IPS-15b (cell line): ENCODE measurements around the gene NCKAP5.

Experiments
- H3K27me3 ChIP-seq: one replicate; pipeline ENCODE4 v1.6.1; 2013; ENCODE audit warnings: low read length; ENCODE audit not compliant: control insufficient read depth, insufficient read depth
- H3K36me3 ChIP-seq: one replicate; pipeline ENCODE4 v1.6.1; 2013; ENCODE audit warnings: low read length; ENCODE audit not compliant: control insufficient read depth, insufficient read depth
- H3K4me1 ChIP-seq: one replicate; pipeline ENCODE4 v1.6.1; 2013; ENCODE audit warnings: mild to moderate bottlenecking, low read length; ENCODE audit not compliant: control insufficient read depth, insufficient read depth
- H3K4me3 ChIP-seq: one replicate; pipeline ENCODE4 v1.5.1; 2013; ENCODE audit warnings: low read depth, low read length
- H3K9ac ChIP-seq: one replicate; pipeline ENCODE4 v1.6.1; 2013; ENCODE audit warnings: low read depth, mild to moderate bottlenecking, low read length
- H3K9me3 ChIP-seq: one replicate; pipeline ENCODE4 v1.6.1; 2013; ENCODE audit warnings: mild to moderate bottlenecking, low read length; ENCODE audit not compliant: control insufficient read depth, insufficient read depth

The NCKAP5 gene

DNA sequence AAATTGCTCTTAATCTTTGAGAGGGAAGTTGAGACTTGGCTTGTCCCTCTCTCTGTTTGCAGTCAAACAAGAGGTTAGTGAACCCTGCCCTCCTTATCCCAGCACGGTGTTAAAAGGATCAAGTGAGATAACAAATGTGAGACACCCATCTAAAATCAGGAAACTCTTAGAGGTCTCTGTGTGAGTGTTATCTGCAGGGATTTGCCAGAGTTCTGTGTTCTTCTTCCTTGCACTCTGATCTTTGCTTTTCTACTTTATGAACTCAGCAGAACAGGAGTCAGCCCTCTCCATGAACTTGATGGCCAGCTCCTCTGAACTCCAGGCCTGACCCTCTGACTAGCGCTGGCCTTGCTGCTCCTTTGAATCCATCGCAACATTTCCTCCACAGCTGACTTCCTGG is 123.8 kb downstream of the NCKAP5 start:
- H3K36me3 ChIP-seq: no peaks in the 10 kb centered on the region

GRCh38 chr2:133442393-133442792 is 125.9 kb downstream of the NCKAP5 start:
- Histone ChIP-seq H3K36me3 (no peaks in the 10 kb centered on the region), H3K4me1 (no peaks in the 10 kb centered on the region), H3K9ac (no peak overlapping the region), H3K27me3 (no peaks in the 10 kb centered on the region), H3K4me3 (no peak overlapping the region), H3K9me3 (no peaks in the 10 kb centered on the region)

More for the DNA sequence above, 123.8 kb downstream of the NCKAP5 start:
- Histone ChIP-seq H3K4me3 (no peak overlapping the region), H3K9me3 (no peaks in the 10 kb centered on the region), H3K4me1 (no peaks in the 10 kb centered on the region), H3K27me3 (no peaks in the 10 kb centered on the region), H3K9ac (no peak overlapping the region)

- Histone ChIP-seq H3K4me1 (no peaks in the 10 kb centered on the region), H3K9ac (no peak overlapping the region), H3K4me3 (no peak overlapping the region), H3K36me3 (no peaks in the 10 kb centered on the region), H3K9me3 (no peaks in the 10 kb centered on the region), H3K27me3 (no peaks in the 10 kb centered on the region)
Observed at GRCh38 chr2:133439565-133439920, 128.7 kb downstream of the NCKAP5 start.

DNA sequence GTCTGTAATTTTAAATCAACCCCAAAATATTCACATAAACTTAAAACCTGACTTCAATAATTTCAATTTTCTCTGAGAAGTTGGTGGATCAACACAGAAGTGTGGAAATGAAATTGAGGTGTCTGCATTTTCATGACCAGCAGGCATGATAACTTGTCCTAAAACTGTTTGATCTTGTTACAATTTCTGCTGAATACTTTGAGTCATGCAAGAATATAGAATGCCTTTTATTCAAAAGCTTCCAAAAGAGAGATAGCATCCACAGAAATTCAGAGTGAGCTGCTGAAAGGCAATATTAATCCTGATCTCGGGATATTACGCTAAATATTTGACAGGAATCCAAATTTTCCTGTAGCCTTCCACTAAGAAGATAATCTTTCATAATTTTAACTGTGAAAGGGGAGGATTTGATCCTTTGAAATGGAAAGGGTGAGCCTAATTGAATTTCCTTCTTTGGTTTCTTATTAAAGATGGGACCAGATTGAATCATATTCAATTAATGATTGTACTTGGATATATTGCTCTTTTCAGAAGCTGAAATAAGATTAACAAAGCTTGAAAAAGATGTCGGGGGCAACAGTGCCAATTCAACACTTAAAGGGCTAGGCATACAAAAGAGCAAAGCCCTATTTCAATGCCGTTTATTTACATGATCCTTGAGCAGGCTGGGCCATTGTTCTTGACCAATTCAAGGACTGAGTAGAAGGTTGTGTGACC is 129.3 kb downstream of the NCKAP5 start:
- no peaks in the 10 kb centered on the region for H3K4me1 ChIP-seq

DNA sequence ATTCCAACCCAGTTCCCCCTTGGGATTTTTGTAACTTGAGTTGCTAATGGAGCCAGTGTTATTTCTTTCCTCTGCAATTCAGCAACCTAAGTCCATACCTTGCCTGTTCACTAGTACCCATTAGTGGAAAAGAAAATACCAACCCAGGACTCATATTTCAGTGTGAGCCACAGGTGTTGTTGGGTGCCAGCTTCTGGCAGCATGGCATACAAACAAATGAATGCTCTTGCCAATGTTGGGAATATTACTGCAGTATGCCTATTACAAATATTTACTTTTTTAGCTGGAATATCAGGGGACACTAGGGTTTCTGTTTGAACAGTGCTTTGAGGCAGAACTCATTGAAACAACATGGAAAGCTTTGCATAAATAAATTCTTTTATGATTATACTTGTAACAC is 130.2 kb downstream of the NCKAP5 start:
- Histone ChIP-seq H3K36me3 (no peaks in the 10 kb centered on the region), H3K4me1 (no peaks in the 10 kb centered on the region), H3K4me3 (no peak overlapping the region), H3K27me3 (no peaks in the 10 kb centered on the region), H3K9ac (no peak overlapping the region), H3K9me3 (no peaks in the 10 kb centered on the region)

More for the DNA sequence above, 129.3 kb downstream of the NCKAP5 start:
- H3K36me3 ChIP-seq: no peaks in the 10 kb centered on the region
- no peak overlapping the region for H3K4me3 ChIP-seq
- H3K27me3 ChIP-seq: no peaks in the 10 kb centered on the region
- H3K9ac ChIP-seq: no peak overlapping the region
- H3K9me3 ChIP-seq: no peaks in the 10 kb centered on the region

GRCh38 chr2:133437492-133437891 is 130.8 kb downstream of the NCKAP5 start:
- Histone ChIP-seq H3K36me3 (no peaks in the 10 kb centered on the region), H3K9me3 (no peaks in the 10 kb centered on the region)

DNA sequence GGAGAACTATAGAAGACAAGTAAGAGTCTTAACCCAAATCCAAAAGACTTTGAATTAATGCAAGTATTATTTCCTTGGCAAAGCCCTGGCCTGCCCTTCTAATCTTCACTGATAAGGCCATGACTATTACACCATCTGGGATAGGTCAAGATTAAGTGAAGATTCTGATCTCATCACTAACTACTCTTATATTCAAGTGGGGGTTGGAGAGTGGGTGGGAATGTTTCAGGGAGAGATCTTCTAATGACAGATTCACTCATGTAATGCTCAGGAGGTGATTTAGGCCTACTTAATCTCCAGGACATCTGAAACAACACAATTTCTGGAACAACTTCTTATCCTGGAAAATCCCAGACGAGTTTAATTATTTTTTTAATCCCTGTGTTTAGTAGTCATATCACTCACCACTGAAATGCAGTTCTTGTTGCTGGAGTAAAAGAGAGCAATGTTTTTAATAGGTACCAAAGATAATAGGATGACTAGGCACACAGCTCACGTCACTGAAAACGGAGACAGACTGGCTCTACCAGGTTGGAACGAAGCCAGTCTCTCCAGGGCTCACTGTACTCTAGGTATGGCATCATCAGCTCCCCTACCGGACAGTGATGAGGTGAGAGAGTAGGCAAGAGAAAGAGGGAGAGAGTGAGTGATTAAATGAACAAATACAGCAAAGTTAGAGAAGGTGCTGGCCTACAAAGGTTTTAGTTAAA is 133.1 kb downstream of the NCKAP5 start:
- H3K9me3 ChIP-seq: no peaks in the 10 kb centered on the region
- no peak overlapping the region for H3K4me3 ChIP-seq
- no peaks in the 10 kb centered on the region for H3K4me1 ChIP-seq
- no peaks in the 10 kb centered on the region for H3K27me3 ChIP-seq
- no peaks in the 10 kb centered on the region for H3K36me3 ChIP-seq
- no peak overlapping the region for H3K9ac ChIP-seq

More at GRCh38 chr2:133437492-133437891, 130.8 kb downstream of the NCKAP5 start:
- H3K4me1 ChIP-seq: no peaks in the 10 kb centered on the region
- no peak overlapping the region for H3K4me3 ChIP-seq
- no peak overlapping the region for H3K9ac ChIP-seq
- no peaks in the 10 kb centered on the region for H3K27me3 ChIP-seq

DNA sequence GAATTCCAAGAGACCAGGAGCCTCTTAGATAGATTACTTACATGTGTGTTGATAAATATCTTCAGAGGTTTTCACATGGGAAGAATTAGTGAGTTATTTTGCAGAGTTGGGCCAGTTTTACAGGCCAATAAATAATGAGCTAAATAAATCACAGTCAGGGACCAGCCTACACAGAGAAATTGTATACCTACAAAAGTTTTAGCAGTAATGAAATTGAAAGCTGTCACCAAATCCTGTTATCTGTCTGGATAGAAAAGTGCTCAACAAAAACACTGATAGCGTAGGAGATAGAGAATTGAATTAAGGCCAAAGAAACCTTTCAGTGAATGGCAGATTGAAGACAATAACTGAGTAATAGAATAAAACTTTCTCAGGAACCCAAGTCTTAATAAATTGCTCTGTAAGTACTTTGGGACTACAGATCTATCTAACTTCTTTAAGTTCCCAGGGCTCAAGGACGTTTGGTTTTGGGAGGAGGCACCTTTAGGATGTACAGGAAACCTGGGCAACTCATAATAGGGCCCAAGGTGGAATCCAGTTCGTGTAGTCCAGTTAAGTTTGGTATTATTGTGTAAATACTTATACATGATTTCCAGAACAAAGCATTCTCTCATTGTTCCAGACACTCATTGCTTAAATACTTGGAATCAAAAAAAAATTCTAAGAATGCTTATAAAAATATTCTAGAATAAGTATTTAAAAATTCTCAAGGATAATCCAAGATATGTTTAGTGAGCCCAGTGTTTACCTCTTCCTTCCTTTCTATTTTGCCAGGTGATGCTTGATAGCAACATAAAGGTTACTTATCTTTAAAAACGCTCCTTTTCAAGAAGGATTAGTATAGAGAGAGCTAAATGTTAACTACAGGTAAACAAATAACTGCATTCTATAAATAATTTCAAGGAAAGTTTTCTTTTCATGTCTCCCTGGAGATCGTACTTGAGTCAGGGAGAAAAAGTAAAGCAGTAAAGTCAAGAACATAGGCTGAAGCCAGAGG is 134.5 kb downstream of the NCKAP5 start:
- Histone ChIP-seq H3K4me1 (no peaks in the 10 kb centered on the region), H3K9me3 (no peaks in the 10 kb centered on the region), H3K4me3 (no peak overlapping the region), H3K27me3 (no peaks in the 10 kb centered on the region), H3K36me3 (no peaks in the 10 kb centered on the region), H3K9ac (no peak overlapping the region)

GRCh38 chr2:133432778-133433177 is 135.5 kb downstream of the NCKAP5 start:
- H3K9me3 ChIP-seq: no peaks in the 10 kb centered on the region
- H3K4me1 ChIP-seq: no peaks in the 10 kb centered on the region
- no peaks in the 10 kb centered on the region for H3K36me3 ChIP-seq
- no peak overlapping the region for H3K4me3 ChIP-seq
- H3K9ac ChIP-seq: no peak overlapping the region
- H3K27me3 ChIP-seq: no peaks in the 10 kb centered on the region

- Histone ChIP-seq H3K27me3 (no peaks in the 10 kb centered on the region), H3K4me3 (no peak overlapping the region), H3K9me3 (no peaks in the 10 kb centered on the region), H3K4me1 (no peaks in the 10 kb centered on the region), H3K9ac (no peak overlapping the region), H3K36me3 (no peaks in the 10 kb centered on the region)
Observed at GRCh38 chr2:133431289-133431688, 137.0 kb downstream of the NCKAP5 start.

DNA sequence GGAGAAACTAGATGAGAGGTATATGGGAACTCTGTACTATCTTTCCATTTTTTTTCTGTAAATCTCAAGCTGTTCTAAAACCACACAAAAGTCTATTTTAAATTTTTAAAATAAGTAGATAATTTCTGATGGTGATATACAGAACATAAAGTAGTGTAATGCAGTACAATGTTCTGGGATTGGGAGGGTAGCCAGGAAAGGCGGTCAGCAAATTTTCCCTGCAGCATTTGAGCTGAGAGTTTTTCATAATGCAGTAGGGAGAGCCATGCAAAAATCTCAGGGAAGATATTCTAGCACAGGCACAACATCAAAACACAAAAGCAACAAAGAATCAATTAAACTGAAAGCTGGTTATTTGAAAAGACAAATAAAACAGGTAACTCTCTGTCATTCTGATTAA is 141.5 kb downstream of the NCKAP5 start:
- Histone ChIP-seq H3K9ac (no peak overlapping the region), H3K36me3 (no peaks in the 10 kb centered on the region), H3K4me3 (no peak overlapping the region), H3K4me1 (peaks cover 22% of the 10 kb centered on the region), H3K27me3 (no peaks in the 10 kb centered on the region), H3K9me3 (no peaks in the 10 kb centered on the region)
